GM10266 (cell line): ENCODE results near the gene TMEM169.

Source experiments
- DNase-seq: peaks from one replicate; pipeline ENCODE4 v3.0.0; 2012; ENCODE audit errors: extremely low spot score
- CTCF ChIP-seq: IDR thresholded peaks from 2 replicates; pipeline ENCODE4 v1.5.1; 2012; ENCODE audit warnings: mild to moderate bottlenecking, low read depth; ENCODE audit not compliant: control insufficient read depth, insufficient read depth; ENCODE audit errors: missing control alignments

The TMEM169 gene

GRCh38 chr2:216057688-216058193, 24.0 kb upstream of the TMEM169 start:
- TF ChIP-seq CTCF = no peak
- DNase-seq = peak; percentile 64

DNA sequence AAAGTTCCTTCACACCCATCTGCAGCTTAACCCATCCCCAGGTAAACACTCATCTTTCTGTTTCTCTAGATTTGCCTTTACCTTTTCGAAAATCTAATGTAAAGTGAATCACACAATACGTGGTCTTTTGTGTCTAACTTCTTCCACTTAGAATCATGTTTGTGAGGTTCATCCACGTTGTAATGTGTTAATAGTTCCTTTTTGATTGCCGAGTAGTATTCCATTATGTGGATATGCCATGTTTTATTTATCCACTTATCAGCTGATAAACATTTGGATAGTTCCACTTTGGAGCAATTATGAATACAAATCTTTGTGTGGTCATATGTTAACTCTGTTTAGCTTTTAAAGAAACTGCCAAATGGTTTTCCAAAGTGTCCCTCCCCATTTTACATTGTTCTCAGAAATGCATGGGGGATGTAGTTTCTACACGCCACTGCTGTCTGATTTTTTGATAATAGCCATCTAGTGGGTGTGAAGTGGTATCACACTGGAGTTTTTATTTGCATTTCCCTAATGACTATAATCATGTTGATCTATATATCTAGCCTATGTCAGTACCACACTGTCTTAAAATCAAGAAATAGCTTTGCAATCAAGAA, 22.4 kb upstream of the TMEM169 start:
- no peak for DNase-seq
- TF ChIP-seq CTCF = peak; percentile 19

DNA sequence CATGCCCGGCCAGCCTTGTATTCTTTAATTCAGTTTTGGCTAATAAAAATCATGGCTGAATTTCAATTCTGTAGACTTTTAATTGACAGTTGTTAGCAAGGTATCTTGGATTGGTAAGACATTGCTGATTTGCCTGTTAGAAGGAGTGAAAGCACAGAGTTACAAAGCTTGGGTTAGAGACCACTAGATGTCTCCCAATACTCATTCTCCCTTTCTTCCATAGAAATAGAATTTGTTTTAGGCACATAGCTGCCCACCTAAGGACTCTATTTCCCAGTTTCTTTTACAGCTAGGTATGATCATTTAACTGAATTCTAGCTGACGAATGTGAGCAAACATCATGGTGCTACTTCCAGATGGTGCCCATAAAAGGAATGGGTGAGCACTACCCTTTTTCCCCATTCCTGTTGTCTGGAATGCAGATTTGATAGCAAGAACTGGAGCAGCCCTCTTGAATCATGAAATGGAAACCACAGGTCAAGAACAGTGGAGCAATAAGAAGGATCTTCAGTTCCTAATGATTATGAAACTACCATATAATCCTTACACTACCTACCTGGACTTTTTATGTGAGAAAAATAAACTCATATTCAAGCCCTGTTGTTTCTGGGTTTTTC, 17.6 kb upstream of the TMEM169 start:
- DNase-seq = no peak
- peak; percentile 27 for TF ChIP-seq CTCF

GRCh38 chr2:216064665-216065064, 17.1 kb upstream of the TMEM169 start:
- no peak for DNase-seq
- no peak for TF ChIP-seq CTCF

- no peak for DNase-seq
- TF ChIP-seq CTCF = no peak
Observed at GRCh38 chr2:216066230-216066629, 15.5 kb upstream of the TMEM169 start.

- no peak for DNase-seq
- TF ChIP-seq CTCF = no peak
Observed at GRCh38 chr2:216069028-216069427, 12.7 kb upstream of the TMEM169 start.

DNA sequence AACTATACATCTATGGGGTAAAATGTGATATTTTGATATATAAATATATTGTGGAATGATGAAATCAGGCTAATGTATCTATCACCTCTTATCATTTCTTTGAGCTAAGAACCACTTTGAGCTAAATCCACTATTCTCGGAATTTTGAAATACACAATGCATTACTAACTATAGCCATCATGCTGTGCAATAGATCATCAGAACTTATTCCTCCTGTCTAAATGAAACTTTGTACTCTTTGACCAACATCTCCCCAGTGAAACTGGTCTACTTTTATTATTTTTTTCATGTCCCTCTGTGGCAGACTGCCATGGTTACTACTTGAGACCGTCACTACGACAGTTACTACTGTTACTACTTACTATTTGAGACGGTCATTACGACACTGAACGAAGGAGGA, 11.5 kb upstream of the TMEM169 start:
- DNase-seq = no peak
- no peak for TF ChIP-seq CTCF
